CD14-positive monocyte (primary cell): ENCODE data around the gene SLC30A10. TPM values are rescaled to one million over a fixed set of nuclear protein-coding genes. Genes with fewer than 3 reads are reported as not detected.
"Not testable (repeated sequence)": the region's sequence is repeated elsewhere in the genome, so short reads cannot be mapped to it uniquely, and the experiment has no call there.

Experiments used
- DNase-seq, 3 donors: peaks; one replicate each; pipeline ENCODE4 v3.0.0-alpha.2; 2011 to 2022
- H2AFZ ChIP-seq: 2 replicates; pipeline ENCODE4 v1.6.0; 2012; ENCODE audit warnings: mild to moderate bottlenecking, low read depth, low read length, inconsistent platforms; ENCODE audit not compliant: insufficient read depth, poor library complexity, severe bottlenecking
- H3K27ac ChIP-seq, 2 donors: 1 replicate in 1 of 2; 2 replicates in 1 of 2; pipeline ENCODE4 v1.5.1; 2012 to 2013; ENCODE audit warnings: low read length in 2 of 2, control low read depth in 1 of 2, inconsistent platforms in 1 of 2, low read depth in 1 of 2, mild to moderate bottlenecking in 1 of 2
- H3K27me3 ChIP-seq, 2 donors: one replicate each; pipeline versions ENCODE4 v1.6.0 to v1.6.1; 2011 to 2013; ENCODE audit warnings: low read length in 2 of 2; ENCODE audit not compliant: control insufficient read depth in 2 of 2, insufficient read depth in 2 of 2
- H3K36me3 ChIP-seq, 2 donors: replicated peaks in 1 of 2; 1 replicate in 1 of 2; 2 replicates in 1 of 2; pipeline versions ENCODE4 v1.5.1 to v1.6.1; 2012 to 2013; ENCODE audit warnings: low read length in 2 of 2, control low read depth in 1 of 2, inconsistent platforms in 1 of 2, mild to moderate bottlenecking in 1 of 2; ENCODE audit not compliant: insufficient read depth in 2 of 2, control insufficient read depth in 1 of 2
- H3K4me1 ChIP-seq, 2 donors: 1 replicate in 1 of 2; 2 replicates in 1 of 2; pipeline versions ENCODE4 v1.5.1 to v1.6.1; 2012 to 2013; ENCODE audit warnings: low read length in 2 of 2, control low read depth in 1 of 2, inconsistent platforms in 1 of 2, mild to moderate bottlenecking in 1 of 2, moderate library complexity in 1 of 2; ENCODE audit not compliant: insufficient read depth in 2 of 2, control insufficient read depth in 1 of 2
- H3K4me2 ChIP-seq: replicated peaks from 2 replicates; pipeline ENCODE3; 2012; ENCODE audit warnings: low read length, moderate library complexity, mild to moderate bottlenecking; ENCODE audit not compliant: poor library complexity, severe bottlenecking; ENCODE audit errors: extremely low read depth
- H3K4me3 ChIP-seq, 3 experiments: fragments of 200-600 bp in 1 of 3; sonication (generic) in 1 of 3; replicated peaks in 1 of 3; 1 replicate in 2 of 3; 2 replicates in 1 of 3; pipeline ENCODE4 v1.5.1; 2011 to 2013; ENCODE audit warnings: low read length in 3 of 3, mild to moderate bottlenecking in 3 of 3, control low read depth in 2 of 3, low read depth in 2 of 3, inconsistent platforms in 1 of 3, moderate library complexity in 1 of 3
- H3K79me2 ChIP-seq: 2 replicates; pipeline ENCODE4 v1.6.0; 2012; ENCODE audit warnings: mild to moderate bottlenecking, control low read depth, inconsistent platforms, low read length, moderate library complexity; ENCODE audit not compliant: insufficient read depth
- H3K9ac ChIP-seq: 2 replicates; pipeline ENCODE4 v1.6.0; 2017; ENCODE audit warnings: low read length, mild to moderate bottlenecking; ENCODE audit not compliant: insufficient read depth, poor library complexity, severe bottlenecking
- H3K9me3 ChIP-seq, 2 donors: replicated peaks in 1 of 2; 1 replicate in 1 of 2; 2 replicates in 1 of 2; pipeline versions ENCODE4 v1.5.1 to v1.6.1; 2012 to 2013; ENCODE audit warnings: low read length in 2 of 2, control low read depth in 1 of 2; ENCODE audit not compliant: control insufficient read depth in 1 of 2, insufficient read depth in 1 of 2
- H4K20me1 ChIP-seq: 2 replicates; pipeline ENCODE4 v1.6.0; 2012; ENCODE audit warnings: mild to moderate bottlenecking, low read length, control low read depth, moderate library complexity; ENCODE audit not compliant: insufficient read depth
- H3K27ac Mint-ChIP-seq, 7 donors: one replicate each; pipeline ENCODE4 v1.8.0; 2020; ENCODE audit warnings: mild to moderate bottlenecking in 7 of 7, mixed read lengths in 7 of 7, moderate library complexity in 6 of 7, inconsistent platforms in 2 of 7
- H3K27me3 Mint-ChIP-seq, 3 donors: one replicate each; pipeline ENCODE4 v1.8.0; 2021 to 2022; ENCODE audit warnings: low read depth in 3 of 3, mild to moderate bottlenecking in 3 of 3, mixed read lengths in 3 of 3, moderate library complexity in 3 of 3, inconsistent platforms in 1 of 3
- H3K36me3 Mint-ChIP-seq, 2 donors: one replicate each; pipeline ENCODE4 v1.8.0; 2020; ENCODE audit warnings: mixed read lengths in 2 of 2, inconsistent platforms in 1 of 2, mild to moderate bottlenecking in 1 of 2
- H3K4me1 Mint-ChIP-seq: one replicate; pipeline ENCODE4 v1.8.0; 2020; ENCODE audit warnings: mild to moderate bottlenecking, mixed read lengths
- H3K4me3 Mint-ChIP-seq, 2 donors: one replicate each; pipeline ENCODE4 v1.8.0; 2020; ENCODE audit warnings: mild to moderate bottlenecking in 2 of 2, mixed read lengths in 2 of 2, moderate library complexity in 1 of 2
- H3K9me3 Mint-ChIP-seq, 7 donors: one replicate each; pipeline ENCODE4 v1.8.0; 2020 to 2022; ENCODE audit warnings: mixed read lengths in 7 of 7, mild to moderate bottlenecking in 6 of 7, moderate library complexity in 6 of 7, inconsistent platforms in 2 of 7
- WGBS: methylation state at CpG from one replicate; pipeline ENCODE4 v1.1.5; 2013; ENCODE audit warnings: missing lambda C conversion rate; ENCODE audit not compliant: insufficient coverage; 5-methylcytosine and 5-hydroxymethylcytosine counted together
- intact Hi-C, 2 donors: fragments of 100-400 bp; cut with micrococcal nuclease; formaldehyde crosslinking; loops; one replicate each; pipeline versions ENCODE4 v1.15.0 to v1.15.1; 2023
- polyA plus RNA-seq, 3 donors: library from polyadenylated mRNA; depleted of rRNA in 1 of 3; unstranded in 2 of 3; stranded (reverse) in 1 of 3; fragments of 300-500 nt in 2 of 3; fragments of >200 nt in 1 of 3; fragmentation: Illumina TruSeq in 2 of 3; gene quantifications; 1 replicate in 2 of 3; 2 replicates in 1 of 3; pipeline ENCODE4 v1.2.3, GENCODE V29; 2012 to 2021
- TF ChIP-seq, protein P1 (sequence below): fragments of 200-600 bp; IDR thresholded peaks from one replicate; pipeline ENCODE4 v1.8.0; 2022; ENCODE audit warnings: antibody characterized with exemption, mild to moderate bottlenecking

The SLC30A10 gene
- polyA plus RNA-seq, 3 donors = not detected

DNA sequence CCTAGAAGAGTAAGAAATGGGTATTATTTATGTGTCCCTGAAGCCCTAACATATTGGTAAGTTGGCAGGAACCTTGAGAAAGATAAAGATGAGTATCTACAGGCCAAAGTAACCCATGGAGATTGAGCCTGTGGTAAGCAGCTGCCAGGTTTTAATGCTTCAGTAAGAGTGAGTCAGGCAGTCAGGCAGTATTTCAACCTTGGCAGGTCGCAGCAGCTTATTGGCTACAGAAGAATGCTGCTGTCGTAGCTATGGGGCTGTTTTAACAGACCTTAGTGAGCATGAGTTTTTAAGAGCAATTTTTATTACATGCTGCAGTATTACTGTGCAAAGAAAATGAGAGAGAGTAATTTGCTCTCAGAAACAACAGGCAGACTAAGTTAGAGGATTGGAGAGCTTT is 10.3 kb upstream of the SLC30A10 start:
- H3K27me3 Mint-ChIP-seq = peaks cover 18 to 45% (median 19%) of the 10 kb centered on the region in 3 donors
- no peak overlapping the region for H3K4me3 Mint-ChIP-seq
- Histone ChIP-seq H3K4me2 (no peak overlapping the region), H3K4me3 (no peak overlapping the region), H3K36me3 (no peaks in the 10 kb centered on the region), H3K27me3 (peaks cover 14% of the 10 kb centered on the region in 2 donors), H3K9ac (no peak overlapping the region), H4K20me1 (no peaks in the 10 kb centered on the region), H3K4me1 (no peaks in the 10 kb centered on the region), H2AFZ (no peak overlapping the region), H3K27ac (no peak overlapping the region), H3K9me3 (no peaks in the 10 kb centered on the region), H3K79me2 (no peaks in the 10 kb centered on the region)
- intact Hi-C loops = no loop called here
- TF ChIP-seq, protein P1, sequence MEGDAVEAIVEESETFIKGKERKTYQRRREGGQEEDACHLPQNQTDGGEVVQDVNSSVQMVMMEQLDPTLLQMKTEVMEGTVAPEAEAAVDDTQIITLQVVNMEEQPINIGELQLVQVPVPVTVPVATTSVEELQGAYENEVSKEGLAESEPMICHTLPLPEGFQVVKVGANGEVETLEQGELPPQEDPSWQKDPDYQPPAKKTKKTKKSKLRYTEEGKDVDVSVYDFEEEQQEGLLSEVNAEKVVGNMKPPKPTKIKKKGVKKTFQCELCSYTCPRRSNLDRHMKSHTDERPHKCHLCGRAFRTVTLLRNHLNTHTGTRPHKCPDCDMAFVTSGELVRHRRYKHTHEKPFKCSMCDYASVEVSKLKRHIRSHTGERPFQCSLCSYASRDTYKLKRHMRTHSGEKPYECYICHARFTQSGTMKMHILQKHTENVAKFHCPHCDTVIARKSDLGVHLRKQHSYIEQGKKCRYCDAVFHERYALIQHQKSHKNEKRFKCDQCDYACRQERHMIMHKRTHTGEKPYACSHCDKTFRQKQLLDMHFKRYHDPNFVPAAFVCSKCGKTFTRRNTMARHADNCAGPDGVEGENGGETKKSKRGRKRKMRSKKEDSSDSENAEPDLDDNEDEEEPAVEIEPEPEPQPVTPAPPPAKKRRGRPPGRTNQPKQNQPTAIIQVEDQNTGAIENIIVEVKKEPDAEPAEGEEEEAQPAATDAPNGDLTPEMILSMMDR = no peak
- no peaks in the 10 kb centered on the region for H3K4me1 Mint-ChIP-seq
- no peaks in the 10 kb centered on the region for H3K36me3 Mint-ChIP-seq
- no peak overlapping the region for H3K27ac Mint-ChIP-seq
- no peak for DNase-seq
- H3K9me3 Mint-ChIP-seq = peaks cover 2 to 8% (median 6%) of the 10 kb centered on the region in 7 donors
- WGBS = 88% methylated on average over 2 of the region's 2 CpGs

DNA sequence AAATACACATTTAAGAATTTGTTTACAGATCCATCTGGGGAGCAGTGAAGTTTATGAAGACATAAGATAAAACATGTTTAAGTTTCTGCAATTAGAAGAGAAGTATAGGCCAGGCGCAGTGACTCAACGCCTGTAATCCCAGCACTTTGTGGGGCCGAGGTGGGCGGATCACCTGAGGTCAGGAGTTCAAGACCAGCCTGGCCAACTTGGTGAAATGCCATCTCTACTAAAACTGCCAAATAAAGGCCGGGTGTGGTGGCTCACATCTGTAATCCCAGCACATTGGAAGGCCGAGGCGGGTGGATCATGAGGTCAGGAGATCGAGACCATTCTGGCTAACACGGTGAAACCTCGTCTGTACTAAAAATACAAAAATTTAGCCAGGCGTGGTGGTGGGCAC is 5.4 kb upstream of the SLC30A10 start:
- not testable (repeated sequence) for H3K4me3 Mint-ChIP-seq

More for the DNA sequence above, 5.4 kb upstream of the SLC30A10 start:
- 93% methylated on average over 10 of the region's 11 CpGs for WGBS
- H4K20me1 ChIP-seq, H3K4me2 ChIP-seq, H3K9ac ChIP-seq, H3K4me1 ChIP-seq, intact Hi-C loops, H3K27ac ChIP-seq, H3K4me1 Mint-ChIP-seq, H3K4me3 ChIP-seq, H3K9me3 ChIP-seq, H3K9me3 Mint-ChIP-seq, H3K36me3 ChIP-seq, H2AFZ ChIP-seq, H3K36me3 Mint-ChIP-seq, H3K27ac Mint-ChIP-seq, H3K79me2 ChIP-seq, DNase-seq: not testable (repeated sequence)
- peaks cover 22 to 45% (median 25%) of the 10 kb centered on the region in 3 donors for H3K27me3 Mint-ChIP-seq
- peaks cover 22 to 23% of the 10 kb centered on the region in 2 donors for H3K27me3 ChIP-seq
